ENCODE results near the gene HYCC1. TPM values are rescaled to one million over a fixed set of nuclear protein-coding genes. Genes with fewer than 3 reads are reported as not detected.

Gene HYCC1
- polyA plus RNA-seq, 3 donors, result 4.7 to 12.7 (median 12.1) TPM

DNA sequence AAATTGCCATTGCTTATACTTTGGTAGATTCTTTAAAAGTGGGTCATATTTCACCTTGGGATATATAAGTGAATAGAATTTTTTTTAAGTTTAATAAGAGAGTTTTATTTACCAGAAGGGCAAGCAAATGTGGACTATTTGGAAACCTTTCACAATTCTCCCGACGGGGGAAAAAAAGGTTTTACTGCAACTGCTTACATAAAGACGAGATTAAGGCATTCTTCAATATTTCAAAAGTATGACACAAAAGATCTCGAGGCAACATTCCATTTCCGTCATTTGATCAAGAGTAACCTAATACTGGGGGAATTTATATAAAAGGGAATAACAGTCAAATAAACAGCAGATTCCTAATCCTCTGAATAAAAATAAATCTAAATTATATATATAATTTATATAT lies 28.5 kb downstream of the HYCC1 start:
- Histone ChIP-seq H3K4me3 (replicated peaks in 1 of 3; ENCODE audit: low read depth in 2 of 3, low read length in 3 of 3) (no peak overlapping the region), H3K36me3 (replicated peaks in 1 of 2; ENCODE audit: control insufficient read depth in 1 of 2, insufficient read depth in 2 of 2, low read length in 2 of 2) (peaks cover 5 to 44% of the 10 kb centered on the region in 2 donors), H4K20me1 (ENCODE audit: insufficient read depth, low read length) (peaks cover 14% of the 10 kb centered on the region), H3K4me1 (ENCODE audit: control insufficient read depth in 1 of 2, insufficient read depth in 2 of 2, low read length in 2 of 2) (no peaks in the 10 kb centered on the region), H3K27ac (ENCODE audit: low read depth in 1 of 2, low read length in 2 of 2) (no peak overlapping the region), H2AFZ (ENCODE audit: insufficient read depth, low read depth, low read length, poor library complexity, severe bottlenecking) (no peak overlapping the region), H3K9ac (ENCODE audit: insufficient read depth, low read length, poor library complexity, severe bottlenecking) (no peak overlapping the region), H3K9me3 (replicated peaks in 1 of 2; ENCODE audit: control insufficient read depth in 1 of 2, insufficient read depth in 1 of 2, low read length in 2 of 2) (no peaks in the 10 kb centered on the region), H3K27me3 (ENCODE audit: control insufficient read depth in 2 of 2, insufficient read depth in 2 of 2, low read length in 2 of 2) (no peaks in the 10 kb centered on the region), H3K4me2 (replicated peaks; ENCODE audit: extremely low read depth, low read length, poor library complexity, severe bottlenecking) (no peak overlapping the region), H3K79me2 (ENCODE audit: insufficient read depth, low read length) (no peaks in the 10 kb centered on the region)
- TF ChIP-seq, protein P1, sequence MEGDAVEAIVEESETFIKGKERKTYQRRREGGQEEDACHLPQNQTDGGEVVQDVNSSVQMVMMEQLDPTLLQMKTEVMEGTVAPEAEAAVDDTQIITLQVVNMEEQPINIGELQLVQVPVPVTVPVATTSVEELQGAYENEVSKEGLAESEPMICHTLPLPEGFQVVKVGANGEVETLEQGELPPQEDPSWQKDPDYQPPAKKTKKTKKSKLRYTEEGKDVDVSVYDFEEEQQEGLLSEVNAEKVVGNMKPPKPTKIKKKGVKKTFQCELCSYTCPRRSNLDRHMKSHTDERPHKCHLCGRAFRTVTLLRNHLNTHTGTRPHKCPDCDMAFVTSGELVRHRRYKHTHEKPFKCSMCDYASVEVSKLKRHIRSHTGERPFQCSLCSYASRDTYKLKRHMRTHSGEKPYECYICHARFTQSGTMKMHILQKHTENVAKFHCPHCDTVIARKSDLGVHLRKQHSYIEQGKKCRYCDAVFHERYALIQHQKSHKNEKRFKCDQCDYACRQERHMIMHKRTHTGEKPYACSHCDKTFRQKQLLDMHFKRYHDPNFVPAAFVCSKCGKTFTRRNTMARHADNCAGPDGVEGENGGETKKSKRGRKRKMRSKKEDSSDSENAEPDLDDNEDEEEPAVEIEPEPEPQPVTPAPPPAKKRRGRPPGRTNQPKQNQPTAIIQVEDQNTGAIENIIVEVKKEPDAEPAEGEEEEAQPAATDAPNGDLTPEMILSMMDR (IDR thresholded peaks at IDR 0.05), result no peak
- H3K27me3 Mint-ChIP-seq (ENCODE audit: low read depth in 3 of 3), result peaks cover 0 to 2% (median 0%) of the 10 kb centered on the region in 3 donors
- no peak for DNase-seq
- no peak overlapping the region for H3K27ac Mint-ChIP-seq
- no peak overlapping the region for H3K4me3 Mint-ChIP-seq
- no peaks in the 10 kb centered on the region for H3K9me3 Mint-ChIP-seq
- no CpG with 5 or more reads among the region's 5 CpGs for WGBS (ENCODE audit: insufficient coverage)
- intact Hi-C loops (cut with micrococcal nuclease), result no loop called here
- peaks cover 47 to 53% of the 10 kb centered on the region in 2 donors for H3K36me3 Mint-ChIP-seq
- H3K4me1 Mint-ChIP-seq, result peaks cover 5% of the 10 kb centered on the region

DNA sequence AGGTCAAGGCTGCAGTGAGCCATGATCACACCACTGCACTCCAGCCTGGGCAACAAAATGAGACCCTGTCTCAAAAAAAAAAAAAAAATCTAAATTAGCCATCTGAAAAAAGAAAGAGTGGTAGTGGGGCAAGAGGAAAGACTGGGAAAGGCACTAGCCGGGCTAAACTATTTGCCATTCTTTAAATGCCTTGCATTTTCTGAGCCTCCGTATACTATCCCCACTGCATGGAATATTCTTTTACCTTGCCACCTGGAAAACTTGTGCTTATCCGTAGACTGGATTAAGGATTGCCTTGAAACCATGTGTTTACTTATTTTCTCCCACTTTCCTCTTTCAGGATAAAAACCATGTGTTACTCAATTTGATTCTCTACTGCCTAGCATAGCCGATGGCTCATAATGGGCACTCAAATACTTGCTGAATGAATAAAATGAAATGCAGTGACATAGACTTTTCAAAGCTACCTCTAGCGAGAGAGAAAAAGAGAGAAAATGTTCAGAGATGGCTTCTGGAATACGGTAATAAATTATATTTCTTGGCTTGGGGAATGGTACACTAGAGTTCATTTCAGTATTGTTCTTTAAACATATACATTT lies 30.6 kb downstream of the HYCC1 start:
- WGBS (ENCODE audit: insufficient coverage), result 100% methylated on average over 2 of the region's 6 CpGs
- H3K4me3 Mint-ChIP-seq, result no peak overlapping the region
- intact Hi-C loops (cut with micrococcal nuclease), result no loop called here
- no peak for DNase-seq
- peaks cover 4% of the 10 kb centered on the region for H4K20me1 ChIP-seq (ENCODE audit: insufficient read depth, low read length)
- H3K9me3 ChIP-seq (replicated peaks in 1 of 2; ENCODE audit: control insufficient read depth in 1 of 2, insufficient read depth in 1 of 2, low read length in 2 of 2), result no peaks in the 10 kb centered on the region
- no peaks in the 10 kb centered on the region for H3K27me3 ChIP-seq (ENCODE audit: control insufficient read depth in 2 of 2, insufficient read depth in 2 of 2, low read length in 2 of 2)
- H3K27me3 Mint-ChIP-seq (ENCODE audit: low read depth in 3 of 3), result peaks cover 0 to 2% (median 0%) of the 10 kb centered on the region in 3 donors
- H3K27ac ChIP-seq (ENCODE audit: low read depth in 1 of 2, low read length in 2 of 2), result no peak overlapping the region
- H3K36me3 ChIP-seq (replicated peaks in 1 of 2; ENCODE audit: control insufficient read depth in 1 of 2, insufficient read depth in 2 of 2, low read length in 2 of 2), result peaks cover 5 to 33% of the 10 kb centered on the region in 2 donors
- H2AFZ ChIP-seq (ENCODE audit: insufficient read depth, low read depth, low read length, poor library complexity, severe bottlenecking), result no peak overlapping the region
- no peak overlapping the region for H3K4me2 ChIP-seq (replicated peaks; ENCODE audit: extremely low read depth, low read length, poor library complexity, severe bottlenecking)
- H3K36me3 Mint-ChIP-seq, result peaks cover 38 to 40% of the 10 kb centered on the region in 2 donors
- H3K9me3 Mint-ChIP-seq, result no peaks in the 10 kb centered on the region
- H3K79me2 ChIP-seq (ENCODE audit: insufficient read depth, low read length), result no peaks in the 10 kb centered on the region
- H3K27ac Mint-ChIP-seq, result no peak overlapping the region
- no peak overlapping the region for H3K9ac ChIP-seq (ENCODE audit: insufficient read depth, low read length, poor library complexity, severe bottlenecking)
- no peak overlapping the region for H3K4me3 ChIP-seq (replicated peaks in 1 of 3; ENCODE audit: low read depth in 2 of 3, low read length in 3 of 3)
- no peaks in the 10 kb centered on the region for H3K4me1 ChIP-seq (ENCODE audit: control insufficient read depth in 1 of 2, insufficient read depth in 2 of 2, low read length in 2 of 2)
- TF ChIP-seq, protein P1 (IDR thresholded peaks at IDR 0.05), result no peak
- H3K4me1 Mint-ChIP-seq, result peaks cover 6% of the 10 kb centered on the region

Measured in CD14-positive monocyte (primary cell).